ENCODE results near the gene FMO4. TPM values are rescaled to one million over a fixed set of nuclear protein-coding genes. Genes with fewer than 3 reads are reported as not detected.

FMO4 gene
- total RNA-seq, 1 experiment from 2014 or later = 0.33 TPM

DNA sequence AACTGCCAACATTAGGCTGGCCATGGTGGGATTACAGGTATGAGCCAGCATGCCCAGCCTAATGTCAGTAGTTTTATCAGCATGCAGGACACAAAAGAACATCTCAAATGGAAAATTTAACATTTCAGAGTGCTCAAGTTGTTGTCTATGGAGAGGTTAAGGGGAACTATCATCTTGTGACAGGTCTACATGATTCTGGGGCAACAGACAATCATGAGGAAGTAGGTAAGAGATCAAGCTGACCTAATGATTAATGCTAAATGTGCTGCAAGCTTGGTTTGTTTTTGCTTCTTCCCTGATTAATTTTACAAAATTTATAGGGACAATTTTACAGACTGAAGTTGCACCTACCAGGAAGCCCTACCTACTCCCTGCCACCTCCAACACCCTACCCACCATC lies 36.6 kb downstream of the FMO4 start:
- Histone ChIP-seq H3K9me3 (ENCODE audit: control insufficient read depth, insufficient read depth, low read depth, low read length) (no peaks in the 10 kb centered on the region), H3K36me3 (ENCODE audit: control insufficient read depth, insufficient read depth, low read length) (no peaks in the 10 kb centered on the region), H3K27me3 (ENCODE audit: control insufficient read depth, insufficient read depth, low read length) (no peaks in the 10 kb centered on the region), H3K4me3 (ENCODE audit: low read depth in 2 of 2, low read length in 2 of 2) (no peak overlapping the region), H3K4me1 (ENCODE audit: control insufficient read depth, insufficient read depth, low read length) (no peaks in the 10 kb centered on the region), H3K27ac (ENCODE audit: low read length) (no peak overlapping the region)
- ChIA-PET POLR2A (no interaction called here), CTCF (no interaction called here)
- no peak for TF ChIP-seq CTCF (IDR thresholded peaks at IDR 0.05)
- no peak for TF ChIP-seq SIN3A (IDR thresholded peaks at IDR 0.05; ENCODE audit: borderline replicate concordance, insufficient read depth, low read depth, low read length)
- no peak for TF ChIP-seq POLR2AphosphoS5 (IDR thresholded peaks at IDR 0.05; ENCODE audit: low read depth, low read length)
- no peak for TF ChIP-seq TCF7L2 (IDR thresholded peaks at IDR 0.05; ENCODE audit: low read depth, low read length)
- TF ChIP-seq, protein P1, sequence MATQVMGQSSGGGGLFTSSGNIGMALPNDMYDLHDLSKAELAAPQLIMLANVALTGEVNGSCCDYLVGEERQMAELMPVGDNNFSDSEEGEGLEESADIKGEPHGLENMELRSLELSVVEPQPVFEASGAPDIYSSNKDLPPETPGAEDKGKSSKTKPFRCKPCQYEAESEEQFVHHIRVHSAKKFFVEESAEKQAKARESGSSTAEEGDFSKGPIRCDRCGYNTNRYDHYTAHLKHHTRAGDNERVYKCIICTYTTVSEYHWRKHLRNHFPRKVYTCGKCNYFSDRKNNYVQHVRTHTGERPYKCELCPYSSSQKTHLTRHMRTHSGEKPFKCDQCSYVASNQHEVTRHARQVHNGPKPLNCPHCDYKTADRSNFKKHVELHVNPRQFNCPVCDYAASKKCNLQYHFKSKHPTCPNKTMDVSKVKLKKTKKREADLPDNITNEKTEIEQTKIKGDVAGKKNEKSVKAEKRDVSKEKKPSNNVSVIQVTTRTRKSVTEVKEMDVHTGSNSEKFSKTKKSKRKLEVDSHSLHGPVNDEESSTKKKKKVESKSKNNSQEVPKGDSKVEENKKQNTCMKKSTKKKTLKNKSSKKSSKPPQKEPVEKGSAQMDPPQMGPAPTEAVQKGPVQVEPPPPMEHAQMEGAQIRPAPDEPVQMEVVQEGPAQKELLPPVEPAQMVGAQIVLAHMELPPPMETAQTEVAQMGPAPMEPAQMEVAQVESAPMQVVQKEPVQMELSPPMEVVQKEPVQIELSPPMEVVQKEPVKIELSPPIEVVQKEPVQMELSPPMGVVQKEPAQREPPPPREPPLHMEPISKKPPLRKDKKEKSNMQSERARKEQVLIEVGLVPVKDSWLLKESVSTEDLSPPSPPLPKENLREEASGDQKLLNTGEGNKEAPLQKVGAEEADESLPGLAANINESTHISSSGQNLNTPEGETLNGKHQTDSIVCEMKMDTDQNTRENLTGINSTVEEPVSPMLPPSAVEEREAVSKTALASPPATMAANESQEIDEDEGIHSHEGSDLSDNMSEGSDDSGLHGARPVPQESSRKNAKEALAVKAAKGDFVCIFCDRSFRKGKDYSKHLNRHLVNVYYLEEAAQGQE (IDR thresholded peaks at IDR 0.05; ENCODE audit: insufficient read depth in 1 of 2, low read depth in 2 of 2, low read length in 1 of 2) = no peak
- intact Hi-C loops (cut with micrococcal nuclease; ENCODE audit: unreplicated experiment) (no loop called here), in situ Hi-C loops (cut with HindIII; ENCODE audit: low pct_unique_long_range_greater_than_20kb, low sequenced_read_pairs) (no loop called here)
- ATAC-seq = no peak
- BruUV-seq (replicated peaks) = no TSS peak
- no peak for DNase-seq (ENCODE audit: low read depth, low spot score)

DNA sequence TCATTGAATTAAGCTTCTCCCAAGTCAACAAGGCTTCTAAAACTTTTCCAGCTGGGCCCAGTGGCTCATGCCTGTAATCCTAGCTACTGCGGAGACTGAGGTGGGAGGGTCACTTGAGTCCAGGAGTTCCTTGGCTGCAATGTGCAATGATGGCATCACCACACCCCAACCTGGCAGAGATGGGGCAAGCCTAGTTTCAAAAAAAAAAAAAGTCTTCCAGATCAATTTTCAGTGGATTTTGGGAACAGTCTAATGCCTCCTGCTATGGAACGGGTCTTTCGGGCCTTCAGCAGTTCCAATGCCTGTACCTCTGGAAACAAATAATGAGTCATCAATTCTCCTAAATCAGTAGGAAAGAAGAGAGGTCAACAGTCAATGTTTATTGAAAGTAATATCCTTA lies 38.0 kb downstream of the FMO4 start:
- POLR2A ChIA-PET = no interaction called here
- Histone ChIP-seq H3K4me3 (ENCODE audit: low read depth in 2 of 2, low read length in 2 of 2) (no peak overlapping the region), H3K27me3 (ENCODE audit: control insufficient read depth, insufficient read depth, low read length) (no peaks in the 10 kb centered on the region), H3K4me1 (ENCODE audit: control insufficient read depth, insufficient read depth, low read length) (no peaks in the 10 kb centered on the region), H3K9me3 (ENCODE audit: control insufficient read depth, insufficient read depth, low read depth, low read length) (no peaks in the 10 kb centered on the region), H3K36me3 (ENCODE audit: control insufficient read depth, insufficient read depth, low read length) (no peaks in the 10 kb centered on the region), H3K27ac (ENCODE audit: low read length) (no peak overlapping the region)
- TF ChIP-seq, protein P1 (IDR thresholded peaks at IDR 0.05; ENCODE audit: insufficient read depth in 1 of 2, low read depth in 2 of 2, low read length in 1 of 2) = no peak
- no peak for TF ChIP-seq CTCF (IDR thresholded peaks at IDR 0.05)
- no peak for TF ChIP-seq TCF7L2 (IDR thresholded peaks at IDR 0.05; ENCODE audit: low read depth, low read length)
- TF ChIP-seq SIN3A (IDR thresholded peaks at IDR 0.05; ENCODE audit: borderline replicate concordance, insufficient read depth, low read depth, low read length) = no peak
- no peak for TF ChIP-seq POLR2AphosphoS5 (IDR thresholded peaks at IDR 0.05; ENCODE audit: low read depth, low read length)
- DNase-seq (ENCODE audit: low read depth, low spot score) = no peak
- intact Hi-C loops (cut with micrococcal nuclease; ENCODE audit: unreplicated experiment) (no loop called here), in situ Hi-C loops (cut with HindIII; ENCODE audit: low pct_unique_long_range_greater_than_20kb, low sequenced_read_pairs) (no loop called here)
- no peak for ATAC-seq
- CTCF ChIA-PET = interaction anchor here (0.8 kb wide), 1 partner anchor 429 kb away, joined by 6 read pairs; no protein-coding TSS in a partner anchor
- no TSS peak for BruUV-seq (replicated peaks)

All from Panc1 (cell line).